ENCODE measurements around the gene DHX8.

Gene DHX8

GRCh38 chr17:43540821-43541674, 57.3 kb downstream of the DHX8 start:
- TF ChIP-seq CTCF (IDR thresholded peaks at IDR 0.05; ENCODE audit: low read depth, low read length): no peak
- peak; percentile 51 to 86 for DNase-seq (ENCODE audit: low read depth in 2 of 2)
- H3K4me3 ChIP-seq (replicated peaks in 1 of 2; ENCODE audit: low read depth in 2 of 2, low read length in 2 of 2): no peak overlapping the region

GRCh38 chr17:43542859-43543258, 59.1 kb downstream of the DHX8 start:
- no peak overlapping the region for H3K4me3 ChIP-seq (replicated peaks in 1 of 2; ENCODE audit: low read depth in 2 of 2, low read length in 2 of 2)
- DNase-seq (ENCODE audit: low read depth in 2 of 2): no peak
- TF ChIP-seq CTCF (IDR thresholded peaks at IDR 0.05; ENCODE audit: low read depth, low read length): no peak

GRCh38 chr17:43543300-43543699, 59.5 kb downstream of the DHX8 start:
- TF ChIP-seq CTCF (IDR thresholded peaks at IDR 0.05; ENCODE audit: low read depth, low read length): no peak
- DNase-seq (ENCODE audit: low read depth in 2 of 2): no peak
- no peak overlapping the region for H3K4me3 ChIP-seq (replicated peaks in 1 of 2; ENCODE audit: low read depth in 2 of 2, low read length in 2 of 2)

GRCh38 chr17:43543771-43544575, 60.2 kb downstream of the DHX8 start:
- DNase-seq (ENCODE audit: low read depth in 2 of 2): no peak
- H3K4me3 ChIP-seq (replicated peaks in 1 of 2; ENCODE audit: low read depth in 2 of 2, low read length in 2 of 2): peak overlapping the region in 1 of 2 donors; percentile 65
- TF ChIP-seq CTCF (IDR thresholded peaks at IDR 0.05; ENCODE audit: low read depth, low read length): no peak

- TF ChIP-seq CTCF (IDR thresholded peaks at IDR 0.05; ENCODE audit: low read depth, low read length): no peak
- no peak for DNase-seq (ENCODE audit: low read depth in 2 of 2)
- peak overlapping the region; percentile 49 to 65 for H3K4me3 ChIP-seq (replicated peaks in 1 of 2; ENCODE audit: low read depth in 2 of 2, low read length in 2 of 2)
These were observed 61.5 kb downstream of the DHX8 start for GRCh38 chr17:43545383-43545632.

- peak; percentile 92 to 93 for DNase-seq (ENCODE audit: low read depth in 2 of 2)
- TF ChIP-seq CTCF (IDR thresholded peaks at IDR 0.05; ENCODE audit: low read depth, low read length): no peak
These were observed 62.8 kb downstream of the DHX8 start, which contains the start of gene ETV4 for GRCh38 chr17:43546319-43547188. ETV4 (minus strand) TSS chr17:43546340; CDS start chr17:43545617, 723 bp downstream.

More at GRCh38 chr17:43546319-43547188, 62.8 kb downstream of the DHX8 start, which contains the start of gene ETV4:
- peak within 1 kb of the TSS; percentile 49 to 65 for H3K4me3 ChIP-seq (replicated peaks in 1 of 2; ENCODE audit: low read depth in 2 of 2, low read length in 2 of 2)

All from cardiac fibroblast (primary cell).